GM19099 (cell line): Measurements from ENCODE around the gene SYNPO2.

ENCODE experiments used
- POLR2A ChIP-seq: IDR thresholded peaks from 3 replicates; pipeline ENCODE4 v1.6.1; 2011; ENCODE audit warnings: low read depth; ENCODE audit not compliant: insufficient read length; ENCODE audit errors: extremely low read depth

SYNPO2 gene

GRCh38 chr4:118909173-118909956 is 20.7 kb downstream of the SYNPO2 start:
- no peak for TF ChIP-seq POLR2A

GRCh38 chr4:118910221-118910620 is 21.6 kb downstream of the SYNPO2 start:
- TF ChIP-seq POLR2A: no peak

- no peak for TF ChIP-seq POLR2A
These were observed 22.6 kb downstream of the SYNPO2 start for GRCh38 chr4:118911238-118911703.

- TF ChIP-seq POLR2A: no peak
These were observed 26.8 kb downstream of the SYNPO2 start for GRCh38 chr4:118915468-118915867.

GRCh38 chr4:118916691-118917289 is 28.1 kb downstream of the SYNPO2 start:
- no peak for TF ChIP-seq POLR2A

GRCh38 chr4:118917582-118917981 is 28.9 kb downstream of the SYNPO2 start:
- no peak for TF ChIP-seq POLR2A

GRCh38 chr4:118918388-118918787 is 29.7 kb downstream of the SYNPO2 start:
- TF ChIP-seq POLR2A: no peak

- TF ChIP-seq POLR2A: no peak
These were observed 31.6 kb downstream of the SYNPO2 start for GRCh38 chr4:118920247-118920646.

GRCh38 chr4:118921786-118922185 is 33.1 kb downstream of the SYNPO2 start:
- TF ChIP-seq POLR2A: no peak

GRCh38 chr4:118923891-118924290 is 35.2 kb downstream of the SYNPO2 start:
- no peak for TF ChIP-seq POLR2A

GRCh38 chr4:118927974-118928373 is 39.3 kb downstream of the SYNPO2 start:
- TF ChIP-seq POLR2A: no peak

- TF ChIP-seq POLR2A: no peak
These were observed 41.6 kb downstream of the SYNPO2 start for GRCh38 chr4:118930255-118930654.

GRCh38 chr4:118931786-118932185 is 43.1 kb downstream of the SYNPO2 start:
- TF ChIP-seq POLR2A: no peak

GRCh38 chr4:118935819-118936218 is 47.2 kb downstream of the SYNPO2 start:
- no peak for TF ChIP-seq POLR2A

GRCh38 chr4:118936406-118936805 is 47.8 kb downstream of the SYNPO2 start:
- no peak for TF ChIP-seq POLR2A

- no peak for TF ChIP-seq POLR2A
These were observed 50.6 kb downstream of the SYNPO2 start for GRCh38 chr4:118939169-118939783.
